Transverse colon (tissue), 4 donors: ENCODE data around the gene GID8.

Experiments
- POLR2A ChIP-seq: fragments of 450-650 bp; IDR thresholded peaks from one replicate; pipeline ENCODE4 v1.6.1; 2016; ENCODE audit warnings: antibody characterized with exemption, mild to moderate bottlenecking, moderate library complexity
- POLR2AphosphoS5 ChIP-seq, 3 donors: sonication (generic); formaldehyde crosslinking; IDR thresholded peaks; one replicate each; pipeline ENCODE4 v1.6.1; 2016; ENCODE audit warnings: antibody characterized with exemption in 3 of 3
- TF ChIP-seq, protein P1 (sequence below), 5 experiments: fragments of 200-600 bp in 3 of 5; fragments of 450-650 bp in 2 of 5; sonication (generic) in 3 of 5; IDR thresholded peaks; 1 replicate in 2 of 5; 2 replicates in 3 of 5; pipeline ENCODE4 v1.5.1; 2016 to 2017; ENCODE audit warnings: antibody characterized with exemption in 5 of 5, inconsistent platforms in 3 of 5, mild to moderate bottlenecking in 2 of 5, moderate library complexity in 1 of 5

DNA sequence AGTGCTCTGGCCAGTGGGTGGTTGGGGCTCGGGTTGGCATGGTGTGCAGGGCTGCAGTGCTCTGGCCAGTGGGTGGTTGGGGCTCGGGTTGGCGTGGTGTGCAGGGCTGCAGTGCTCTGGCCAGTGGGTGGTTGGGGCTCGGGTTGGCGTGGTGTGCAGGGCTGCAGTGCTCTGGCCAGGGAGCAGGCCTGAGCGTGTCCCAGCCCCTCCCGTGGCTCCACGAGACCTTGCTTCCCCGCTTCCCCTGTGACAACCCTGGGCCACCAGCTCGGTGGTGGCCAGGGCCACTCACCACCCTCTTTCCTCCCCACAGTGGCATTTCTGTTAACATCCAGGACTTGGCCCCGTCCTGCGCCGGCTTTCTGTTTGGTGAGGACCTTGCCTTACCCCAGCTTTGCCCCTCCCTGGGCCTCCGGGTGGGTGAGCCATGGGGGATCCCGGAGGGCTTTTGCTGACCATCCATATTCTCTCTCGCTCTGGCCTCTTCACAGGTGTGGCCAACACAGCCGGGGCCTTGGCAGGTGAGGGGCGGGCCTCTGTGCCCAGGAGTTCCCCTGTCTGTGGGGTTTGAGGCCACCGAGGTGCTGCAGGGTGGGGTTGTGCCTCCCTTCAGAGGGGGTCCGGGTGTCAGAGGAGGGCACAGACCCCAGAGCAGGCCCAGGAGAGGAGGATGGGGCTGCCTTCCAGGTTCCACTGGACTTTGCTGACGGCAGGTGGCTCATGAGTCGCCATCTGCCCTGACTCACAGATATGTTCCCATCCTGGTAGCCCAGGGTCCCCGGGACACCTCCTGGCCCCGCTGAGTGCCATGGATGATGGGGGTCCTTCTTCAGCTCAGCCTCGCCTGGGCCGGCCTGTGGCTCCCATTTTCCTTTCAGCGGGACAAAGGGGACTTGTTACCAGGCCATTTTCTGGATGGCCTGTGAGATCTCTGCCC, 28.5 kb downstream of the GID8 start:
- TF ChIP-seq, protein P1, sequence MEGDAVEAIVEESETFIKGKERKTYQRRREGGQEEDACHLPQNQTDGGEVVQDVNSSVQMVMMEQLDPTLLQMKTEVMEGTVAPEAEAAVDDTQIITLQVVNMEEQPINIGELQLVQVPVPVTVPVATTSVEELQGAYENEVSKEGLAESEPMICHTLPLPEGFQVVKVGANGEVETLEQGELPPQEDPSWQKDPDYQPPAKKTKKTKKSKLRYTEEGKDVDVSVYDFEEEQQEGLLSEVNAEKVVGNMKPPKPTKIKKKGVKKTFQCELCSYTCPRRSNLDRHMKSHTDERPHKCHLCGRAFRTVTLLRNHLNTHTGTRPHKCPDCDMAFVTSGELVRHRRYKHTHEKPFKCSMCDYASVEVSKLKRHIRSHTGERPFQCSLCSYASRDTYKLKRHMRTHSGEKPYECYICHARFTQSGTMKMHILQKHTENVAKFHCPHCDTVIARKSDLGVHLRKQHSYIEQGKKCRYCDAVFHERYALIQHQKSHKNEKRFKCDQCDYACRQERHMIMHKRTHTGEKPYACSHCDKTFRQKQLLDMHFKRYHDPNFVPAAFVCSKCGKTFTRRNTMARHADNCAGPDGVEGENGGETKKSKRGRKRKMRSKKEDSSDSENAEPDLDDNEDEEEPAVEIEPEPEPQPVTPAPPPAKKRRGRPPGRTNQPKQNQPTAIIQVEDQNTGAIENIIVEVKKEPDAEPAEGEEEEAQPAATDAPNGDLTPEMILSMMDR (IDR thresholded peaks at IDR 0.05) = no peak
- TF ChIP-seq POLR2AphosphoS5 (IDR thresholded peaks at IDR 0.05) = no peak
- no peak for TF ChIP-seq POLR2A
